Measurements from ENCODE around the gene DNAJC22.
"Not testable (repeated sequence)": the region's sequence is repeated elsewhere in the genome, so short reads cannot be mapped to it uniquely, and the experiment has no call there.

The DNAJC22 gene

DNA sequence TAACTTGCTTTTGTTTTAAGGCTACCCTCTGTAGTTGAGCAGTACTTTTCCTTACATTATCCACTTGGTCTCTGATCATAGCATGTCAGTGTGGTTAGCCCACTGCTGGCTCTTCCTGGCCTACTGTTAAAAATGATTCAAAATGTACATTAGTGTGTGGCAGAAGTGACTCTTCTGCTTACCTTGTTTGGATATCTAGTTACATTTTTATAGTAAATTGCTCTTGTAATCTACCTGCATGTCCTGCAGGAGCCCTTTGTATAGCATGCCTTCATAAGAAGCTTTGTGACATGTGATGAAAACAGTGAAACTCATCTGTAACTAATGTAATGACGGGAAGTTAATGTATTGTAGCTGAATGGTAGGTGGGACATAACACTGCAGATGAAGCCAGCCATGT lies 28.7 kb downstream of the DNAJC22 start:
- DNase-seq: no peak

DNA sequence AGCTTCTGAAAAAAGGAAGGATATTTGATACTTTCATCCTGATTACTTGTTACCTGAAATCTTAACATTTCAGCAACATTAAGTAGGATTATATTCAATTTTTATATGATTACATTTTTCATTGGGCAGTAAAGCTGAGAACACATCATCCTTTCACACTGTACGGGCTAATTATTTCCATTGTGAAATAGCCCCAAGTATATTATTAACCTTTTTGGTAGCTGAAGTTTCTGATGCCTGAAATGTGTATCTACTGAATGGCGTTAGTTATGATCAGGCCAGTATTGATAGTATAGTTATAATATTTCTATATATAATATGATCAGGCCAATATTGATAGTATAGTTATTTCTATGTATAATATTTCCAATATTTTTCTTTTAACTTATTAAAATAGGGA lies 30.7 kb downstream of the DNAJC22 start:
- DNase-seq: no peak

DNA sequence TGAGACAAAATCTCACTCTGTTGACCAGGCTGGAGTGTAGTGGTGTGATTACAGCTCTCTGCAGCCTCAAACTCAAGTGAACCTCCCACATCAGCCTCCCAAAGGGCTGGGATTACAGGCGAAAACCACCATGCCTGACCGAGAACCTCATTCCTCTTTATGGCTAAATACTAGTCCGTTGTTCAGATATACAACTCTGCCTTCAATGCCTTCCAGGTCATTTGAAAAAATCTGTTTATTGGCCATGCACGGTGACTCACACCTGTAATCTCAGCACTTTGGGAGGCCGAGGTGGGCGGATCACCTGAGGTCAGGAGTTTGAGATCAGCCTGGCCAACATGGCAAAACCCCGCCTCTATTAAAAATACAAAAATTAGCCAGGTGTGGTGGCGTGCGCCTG lies 33.5 kb downstream of the DNAJC22 start:
- not testable (repeated sequence) for DNase-seq

DNA sequence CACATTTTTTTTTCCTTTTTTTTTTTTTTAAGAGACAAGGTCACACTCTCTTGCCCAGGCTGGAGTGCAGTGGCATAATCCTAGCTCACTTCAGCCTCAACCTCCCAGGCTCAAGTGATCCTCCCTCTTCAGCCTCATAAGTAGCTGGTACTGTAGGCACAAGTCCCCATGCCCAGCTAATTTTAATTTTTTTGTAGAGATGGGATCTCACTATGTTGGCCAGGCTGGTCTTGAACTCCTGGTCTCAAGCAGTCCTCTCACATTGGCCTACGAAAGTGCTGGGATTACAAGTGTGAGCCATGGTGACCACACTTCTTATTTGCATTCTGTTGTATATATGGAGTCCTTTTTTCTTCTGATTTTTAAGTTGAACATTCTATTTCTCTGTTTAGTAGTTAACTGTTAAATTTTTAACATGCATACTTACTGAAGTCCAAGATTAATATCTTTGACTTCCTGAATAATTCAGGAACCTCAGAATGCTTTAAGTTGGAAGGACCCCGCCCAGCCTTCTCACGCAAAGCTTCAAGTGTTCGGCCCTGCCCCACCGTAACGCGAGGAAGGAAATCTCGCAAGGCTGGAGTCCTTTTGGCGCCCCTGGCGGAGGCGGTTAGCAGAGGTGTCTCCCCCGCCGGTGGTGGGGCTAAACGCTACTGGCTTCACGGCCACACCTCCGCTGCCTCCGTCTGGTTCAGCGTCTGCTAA lies 42.1 kb downstream of the DNAJC22 start:
- peak; percentile 76 for DNase-seq

DNA sequence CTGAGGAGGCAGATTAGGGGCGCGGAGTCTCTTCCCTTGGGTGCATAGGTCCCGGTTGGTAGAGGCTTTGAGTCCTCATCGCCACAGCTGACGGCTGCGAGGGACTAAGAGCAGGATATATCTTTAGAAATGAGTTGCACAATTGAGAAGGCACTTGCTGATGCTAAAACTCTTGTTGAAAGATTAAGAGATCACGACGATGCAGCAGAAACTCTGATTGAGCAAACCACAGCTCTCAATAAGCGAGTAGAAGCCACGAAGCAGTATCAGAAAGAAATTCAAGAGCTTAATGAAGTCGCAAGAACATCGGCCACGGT lies 42.7 kb downstream of the DNAJC22 start:
- DNase-seq: no peak

DNA sequence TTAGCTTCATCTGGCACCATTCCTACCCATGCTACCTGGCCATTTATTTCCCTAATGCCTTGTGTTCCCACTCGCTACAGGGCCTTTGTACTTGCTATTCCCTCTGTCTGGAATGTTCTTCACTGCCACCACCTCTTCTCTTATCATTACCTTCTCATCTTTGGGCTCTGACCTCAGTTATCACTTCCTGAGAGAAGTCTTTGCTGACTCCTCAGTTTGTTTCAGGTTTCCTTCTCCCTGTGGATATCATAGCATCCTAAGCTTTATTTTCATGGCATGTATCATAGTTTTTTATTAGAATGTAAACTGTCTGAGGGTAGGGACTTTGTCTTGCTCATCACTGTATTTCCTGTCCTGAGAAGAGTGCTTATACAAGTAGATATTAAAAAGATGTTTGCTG lies 50.3 kb downstream of the DNAJC22 start:
- no peak for DNase-seq

DNA sequence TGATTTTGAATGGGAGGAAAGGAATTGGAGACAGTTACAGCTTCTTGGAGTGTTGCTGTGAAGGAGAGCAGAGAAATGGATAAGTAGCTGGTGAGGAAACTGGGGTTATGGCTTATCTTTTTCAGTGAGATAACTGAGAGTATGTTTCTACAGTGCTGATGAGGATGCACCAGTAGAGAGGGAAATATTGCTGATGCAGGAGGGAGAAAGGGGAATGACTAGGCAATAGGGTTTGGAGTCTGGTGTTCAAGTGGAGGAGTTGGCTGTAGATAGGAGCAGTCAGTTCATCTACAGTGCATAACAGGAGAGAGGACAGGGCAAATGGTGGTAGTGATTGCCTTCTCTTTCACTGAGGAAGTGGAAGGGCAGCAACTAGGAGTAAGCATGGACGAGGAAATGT lies 53.6 kb downstream of the DNAJC22 start:
- no peak for DNase-seq

All from CD4-positive, alpha-beta T cell treated with Interleukin-6 for 4 hours (primary cell).